Pancreas (tissue), 10 donors: ENCODE results near the gene MAGEH1. TPM values are rescaled to one million over a fixed set of nuclear protein-coding genes. Genes with fewer than 3 reads are reported as not detected.
"Not testable (repeated sequence)": the region's sequence is repeated elsewhere in the genome, so short reads cannot be mapped to it uniquely, and the experiment has no call there.

Experiments used
- ATAC-seq, 4 donors: fragments of 200-7000 bp; cut with Tn5 transposase; one replicate each; pipeline versions ENCODE4 v1.8.0 to v1.9.1; 2020; ENCODE audit warnings: mild to moderate bottlenecking in 4 of 4, moderate library complexity in 4 of 4
- DNase-seq, 6 donors: peaks; one replicate each; pipeline ENCODE4 v3.0.0-alpha.2; 2020
- FAIRE-seq: peaks from 2 replicates; lab custom pipeline; 2012; peaks lifted over from hg19 to GRCh38; lab: Jason Lieb, UNC
- H3K27ac ChIP-seq, 4 donors: fragments of 200-600 bp; sonication (generic); 1 replicate in 3 of 4; 2 replicates in 1 of 4; pipeline versions ENCODE4 v1.5.0 to v1.8.0; 2020
- H3K27me3 ChIP-seq, 4 donors: fragments of 200-600 bp; one replicate each; pipeline ENCODE4 v1.8.0; 2021
- H3K36me3 ChIP-seq, 3 donors: fragments of 200-600 bp; sonication (generic) in 1 of 3; one replicate each; pipeline versions ENCODE4 v1.5.0 to v1.8.0; 2020 to 2021
- H3K4me1 ChIP-seq, 3 donors: fragments of 200-600 bp; one replicate each; pipeline ENCODE4 v1.8.0; 2021
- H3K4me3 ChIP-seq, 4 donors: fragments of 200-600 bp; sonication (generic) in 2 of 4; one replicate each; pipeline versions ENCODE4 v1.5.0 to v1.8.0; 2020 to 2021
- H3K9me3 ChIP-seq, 4 donors: fragments of 200-600 bp; one replicate each; pipeline ENCODE4 v1.8.0; 2021
- WGBS, 2 donors: extraction: QIAGEN DNeasy Blood & Tissue Kit; methylation state at CpG; one replicate each; pipeline ENCODE4 v1.1.7; 2013; 5-methylcytosine and 5-hydroxymethylcytosine counted together
- intact Hi-C, 3 donors: fragments of 100-400 bp; cut with DNase I; formaldehyde crosslinking; loops; one replicate each; pipeline versions ENCODE4 v1.11.1 to v1.14.2; 2022
- polyA plus RNA-seq, 2 donors: library from polyadenylated mRNA; stranded (reverse); fragments of 200-250 nt; gene quantifications; one replicate each; pipeline ENCODE4 v1.2.3, GENCODE V29; 2013
- total RNA-seq, 6 donors: library from RNA; stranded (reverse); fragmentation: NEBNext Ultra II Directional in 4 of 6; extraction: Animal tissue kit (Norgen Biotek cat#: 25700) in 4 of 6; gene quantifications; one replicate each; pipeline versions ENCODE4 v1.2.1 to v1.2.4, GENCODE V29; 2021 to 2023
- TF ChIP-seq, protein P1 (sequence below), 4 donors: fragments of 200-600 bp; sonication (generic) in 3 of 4; IDR thresholded peaks; one replicate each; pipeline versions ENCODE4 v1.5.0 to v1.8.0; 2021; ENCODE audit warnings: antibody characterized with exemption in 4 of 4
- donor health status: healthy with polysubstance abuse.
- donor health status: DM: no; HTN: no; CAD: no; lungs with moderate emphysema.
- donor health status: DM: no; HTN: no; CAD: no.
- donor health status: control.
- donor health status: control.
- donor health status: Bipolar disorder and iron deficiency.
- donor health status: DM: yes; HTN: yes; CAD: no.
- donor health status: DM: no; HTN: no; CAD: no.
- donor health status: DM: no; HTN: no; CAD: no.
- donor health status: DM: yes; HTN: yes; CAD: no.

MAGEH1 gene, protein sequence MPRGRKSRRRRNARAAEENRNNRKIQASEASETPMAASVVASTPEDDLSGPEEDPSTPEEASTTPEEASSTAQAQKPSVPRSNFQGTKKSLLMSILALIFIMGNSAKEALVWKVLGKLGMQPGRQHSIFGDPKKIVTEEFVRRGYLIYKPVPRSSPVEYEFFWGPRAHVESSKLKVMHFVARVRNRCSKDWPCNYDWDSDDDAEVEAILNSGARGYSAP
- 10 to 100 TPM in 4 of 6 donors, 1 to 10 TPM in 2; 7.1 to 14.7 (median 10.9) TPM for total RNA-seq
- polyA plus RNA-seq, result 10 to 100 TPM; 11.2 to 46.5 TPM

DNA sequence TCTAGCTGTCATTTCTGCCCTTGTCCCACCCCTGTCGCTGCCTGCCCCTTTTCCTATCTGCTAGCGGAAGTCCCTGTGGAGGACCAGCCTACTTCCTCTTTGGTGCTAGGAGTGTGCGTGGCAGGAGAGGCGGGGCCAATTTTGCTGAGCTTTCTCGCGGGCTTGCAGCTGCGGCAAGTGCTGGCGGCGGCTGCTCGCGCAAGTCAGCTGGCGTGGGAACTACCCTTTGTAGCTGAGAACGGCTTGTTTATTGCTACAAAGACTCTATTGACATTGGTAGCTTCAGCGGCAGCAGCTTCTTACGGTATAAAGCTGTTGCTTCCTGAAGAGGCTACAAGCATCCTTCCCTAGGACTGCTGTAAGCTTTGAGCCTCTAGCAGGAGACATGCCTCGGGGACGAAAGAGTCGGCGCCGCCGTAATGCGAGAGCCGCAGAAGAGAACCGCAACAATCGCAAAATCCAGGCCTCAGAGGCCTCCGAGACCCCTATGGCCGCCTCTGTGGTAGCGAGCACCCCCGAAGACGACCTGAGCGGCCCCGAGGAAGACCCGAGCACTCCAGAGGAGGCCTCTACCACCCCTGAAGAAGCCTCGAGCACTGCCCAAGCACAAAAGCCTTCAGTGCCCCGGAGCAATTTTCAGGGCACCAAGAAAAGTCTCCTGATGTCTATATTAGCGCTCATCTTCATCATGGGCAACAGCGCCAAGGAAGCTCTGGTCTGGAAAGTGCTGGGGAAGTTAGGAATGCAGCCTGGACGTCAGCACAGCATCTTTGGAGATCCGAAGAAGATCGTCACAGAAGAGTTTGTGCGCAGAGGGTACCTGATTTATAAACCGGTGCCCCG is at the start of gene MAGEH1:
TSS of gene MAGEH1 (plus strand) at position 138 of the 843 bp plus-strand sequence. CDS start at position 386, 248 bp downstream.
- Histone ChIP-seq H3K4me3 (peak within 1 kb of the TSS; percentile 22 to 55 (median 42)), H3K36me3 (no peaks in the 10 kb centered on the region), H3K9me3 (no peaks in the 10 kb centered on the region), H3K27ac (peak within 1 kb of the TSS in 2 of 4 donors; percentile 57 to 59), H3K27me3 (peaks cover 0 to 7% (median 0%) of the 10 kb centered on the region in 4 donors), H3K4me1 (no peaks in the 10 kb centered on the region)
- intact Hi-C loops, result no loop called here
- FAIRE-seq (no peak), DNase-seq (peak; percentile 72 to 88 (median 76)), ATAC-seq (peak; percentile 95 to 98 (median 97))
- TF ChIP-seq, protein P1, sequence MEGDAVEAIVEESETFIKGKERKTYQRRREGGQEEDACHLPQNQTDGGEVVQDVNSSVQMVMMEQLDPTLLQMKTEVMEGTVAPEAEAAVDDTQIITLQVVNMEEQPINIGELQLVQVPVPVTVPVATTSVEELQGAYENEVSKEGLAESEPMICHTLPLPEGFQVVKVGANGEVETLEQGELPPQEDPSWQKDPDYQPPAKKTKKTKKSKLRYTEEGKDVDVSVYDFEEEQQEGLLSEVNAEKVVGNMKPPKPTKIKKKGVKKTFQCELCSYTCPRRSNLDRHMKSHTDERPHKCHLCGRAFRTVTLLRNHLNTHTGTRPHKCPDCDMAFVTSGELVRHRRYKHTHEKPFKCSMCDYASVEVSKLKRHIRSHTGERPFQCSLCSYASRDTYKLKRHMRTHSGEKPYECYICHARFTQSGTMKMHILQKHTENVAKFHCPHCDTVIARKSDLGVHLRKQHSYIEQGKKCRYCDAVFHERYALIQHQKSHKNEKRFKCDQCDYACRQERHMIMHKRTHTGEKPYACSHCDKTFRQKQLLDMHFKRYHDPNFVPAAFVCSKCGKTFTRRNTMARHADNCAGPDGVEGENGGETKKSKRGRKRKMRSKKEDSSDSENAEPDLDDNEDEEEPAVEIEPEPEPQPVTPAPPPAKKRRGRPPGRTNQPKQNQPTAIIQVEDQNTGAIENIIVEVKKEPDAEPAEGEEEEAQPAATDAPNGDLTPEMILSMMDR (IDR thresholded peaks at IDR 0.05), result no peak
- WGBS, 2 donors, result 1 to 34% methylated on average over 43 of the region's 43 CpGs

DNA sequence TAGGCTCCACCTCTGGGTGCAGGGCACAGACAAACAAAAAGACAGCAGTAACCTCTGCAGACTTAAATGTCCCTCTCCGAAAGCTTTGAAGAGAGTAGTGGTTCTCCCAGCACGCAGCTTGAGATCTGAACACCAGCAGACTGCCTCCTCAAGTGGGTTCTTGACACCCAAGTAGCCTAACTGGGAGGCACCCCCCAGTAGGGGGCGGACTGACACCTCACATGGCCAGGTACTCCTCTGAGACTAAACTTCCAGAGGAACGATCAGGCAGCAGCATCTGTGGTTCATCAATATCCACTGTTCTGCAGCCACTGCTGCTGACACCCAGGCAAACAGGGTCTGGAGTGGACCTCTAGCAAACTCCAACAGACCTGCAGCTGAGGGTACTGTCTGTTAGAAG is 24.8 kb upstream of the MAGEH1 start:
- peaks cover 0 to 19% (median 4%) of the 10 kb centered on the region in 4 donors for H3K27me3 ChIP-seq
- H3K4me3 ChIP-seq, intact Hi-C loops, H3K4me1 ChIP-seq, H3K36me3 ChIP-seq, ATAC-seq, FAIRE-seq, H3K9me3 ChIP-seq, H3K27ac ChIP-seq: not testable (repeated sequence)
- peak in 1 of 6 donors; percentile 13 for DNase-seq
- 56 to 65% methylated on average over 4 of the region's 4 CpGs for whole genome bisulfite sequencing, 2 donors

DNA sequence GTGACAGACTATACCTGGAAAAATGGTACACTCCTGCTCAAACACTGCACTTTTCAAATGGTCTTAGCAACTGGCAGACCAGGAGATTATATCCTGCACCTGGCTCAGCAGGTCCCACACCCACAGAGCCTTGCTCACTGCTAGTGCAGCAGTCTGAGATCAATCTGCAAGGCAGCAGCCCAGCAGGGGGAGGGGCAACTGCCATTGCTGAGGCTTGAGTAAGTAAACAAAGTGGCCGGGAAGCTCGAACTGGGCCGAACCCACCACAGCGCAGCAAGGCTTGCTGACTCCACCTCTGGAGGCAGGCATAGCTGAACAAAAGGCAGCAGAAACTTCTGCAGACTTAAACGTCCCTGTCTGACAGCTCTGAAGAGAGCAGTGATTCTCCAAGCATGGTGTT is 8.5 kb upstream of the MAGEH1 start:
- 30 to 48% methylated on average over 5 of the region's 5 CpGs for WGBS, 2 donors
- H3K4me3 ChIP-seq, H3K9me3 ChIP-seq, H3K27me3 ChIP-seq, H3K27ac ChIP-seq, ATAC-seq, H3K36me3 ChIP-seq, H3K4me1 ChIP-seq, intact Hi-C loops, DNase-seq, FAIRE-seq: not testable (repeated sequence)

DNA sequence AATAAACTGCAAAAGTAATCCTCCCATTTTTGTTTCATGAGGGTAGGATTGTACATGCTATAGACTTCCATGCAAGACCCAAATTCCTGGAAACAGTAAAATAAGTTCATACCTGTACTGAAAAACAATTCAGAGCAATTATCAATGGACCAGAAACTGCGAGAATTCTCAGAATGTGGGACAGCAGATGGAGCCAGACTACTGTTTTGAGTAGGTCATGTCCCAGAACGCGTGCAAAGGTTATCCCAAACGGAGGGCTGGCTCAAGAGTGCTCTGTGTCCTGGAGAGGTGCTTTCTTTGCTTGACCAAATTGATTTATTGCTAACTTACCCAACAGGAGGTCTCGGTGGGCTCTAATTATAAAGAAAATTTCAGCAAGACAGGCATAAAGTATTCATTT is 1.7 kb upstream of the MAGEH1 start:
- no peak for DNase-seq
- TF ChIP-seq, protein P1 (IDR thresholded peaks at IDR 0.05), result no peak
- Histone ChIP-seq H3K27ac (no peak overlapping the region), H3K9me3 (no peaks in the 10 kb centered on the region), H3K27me3 (peaks cover 0 to 7% (median 0%) of the 10 kb centered on the region in 4 donors), H3K4me3 (no peak overlapping the region), H3K4me1 (no peaks in the 10 kb centered on the region), H3K36me3 (no peaks in the 10 kb centered on the region)
- intact Hi-C loops, result no loop called here
- WGBS, 2 donors, result 13 to 16% methylated on average over 5 of the region's 5 CpGs
- ATAC-seq, result no peak
- no peak for FAIRE-seq

DNA sequence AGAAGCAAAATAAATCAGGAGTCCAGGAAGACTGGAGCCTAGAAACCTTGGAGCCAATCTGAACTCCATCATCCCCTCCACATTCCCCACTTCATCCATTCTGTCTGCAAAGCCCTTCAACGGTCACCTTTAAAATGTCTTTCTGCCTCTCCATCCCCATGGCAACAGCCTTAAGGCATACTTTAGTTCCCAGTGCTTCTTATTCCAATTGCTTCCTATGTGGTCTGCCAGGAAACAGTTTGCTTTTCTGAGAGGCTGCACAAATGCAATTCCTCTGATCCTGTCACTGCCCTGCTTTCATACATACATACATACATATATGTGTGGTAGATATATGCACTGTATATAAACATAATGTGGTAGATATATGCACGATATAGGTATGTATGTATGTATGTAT is 786 bp upstream of the MAGEH1 start:
- H3K4me3 ChIP-seq, result peak overlapping the region in 1 of 4 donors; percentile 50
- DNase-seq (no peak), ATAC-seq (no peak), FAIRE-seq (no peak)
- H3K27ac ChIP-seq, result no peak overlapping the region
- H3K4me1 ChIP-seq, result no peaks in the 10 kb centered on the region
- TF ChIP-seq, protein P1 (IDR thresholded peaks at IDR 0.05), result no peak
- WGBS, 2 donors, result 34 to 61% methylated on average over 2 of the region's 2 CpGs
- no peaks in the 10 kb centered on the region for H3K36me3 ChIP-seq
- H3K9me3 ChIP-seq, result no peaks in the 10 kb centered on the region
- intact Hi-C loops, result no loop called here
- peaks cover 0 to 7% (median 0%) of the 10 kb centered on the region in 4 donors for H3K27me3 ChIP-seq
